Superior temporal gyrus (tissue), 1 donor: ENCODE measurements around the gene ONECUT2.
"Not testable (repeated sequence)": the region's sequence is repeated elsewhere in the genome, so short reads cannot be mapped to it uniquely, and the experiment has no call there.

Experiments
- DNase-seq: peaks from one replicate; pipeline ENCODE4 v3.0.0-alpha.2; 2016; ENCODE audit errors: extremely low spot score

The ONECUT2 gene

DNA sequence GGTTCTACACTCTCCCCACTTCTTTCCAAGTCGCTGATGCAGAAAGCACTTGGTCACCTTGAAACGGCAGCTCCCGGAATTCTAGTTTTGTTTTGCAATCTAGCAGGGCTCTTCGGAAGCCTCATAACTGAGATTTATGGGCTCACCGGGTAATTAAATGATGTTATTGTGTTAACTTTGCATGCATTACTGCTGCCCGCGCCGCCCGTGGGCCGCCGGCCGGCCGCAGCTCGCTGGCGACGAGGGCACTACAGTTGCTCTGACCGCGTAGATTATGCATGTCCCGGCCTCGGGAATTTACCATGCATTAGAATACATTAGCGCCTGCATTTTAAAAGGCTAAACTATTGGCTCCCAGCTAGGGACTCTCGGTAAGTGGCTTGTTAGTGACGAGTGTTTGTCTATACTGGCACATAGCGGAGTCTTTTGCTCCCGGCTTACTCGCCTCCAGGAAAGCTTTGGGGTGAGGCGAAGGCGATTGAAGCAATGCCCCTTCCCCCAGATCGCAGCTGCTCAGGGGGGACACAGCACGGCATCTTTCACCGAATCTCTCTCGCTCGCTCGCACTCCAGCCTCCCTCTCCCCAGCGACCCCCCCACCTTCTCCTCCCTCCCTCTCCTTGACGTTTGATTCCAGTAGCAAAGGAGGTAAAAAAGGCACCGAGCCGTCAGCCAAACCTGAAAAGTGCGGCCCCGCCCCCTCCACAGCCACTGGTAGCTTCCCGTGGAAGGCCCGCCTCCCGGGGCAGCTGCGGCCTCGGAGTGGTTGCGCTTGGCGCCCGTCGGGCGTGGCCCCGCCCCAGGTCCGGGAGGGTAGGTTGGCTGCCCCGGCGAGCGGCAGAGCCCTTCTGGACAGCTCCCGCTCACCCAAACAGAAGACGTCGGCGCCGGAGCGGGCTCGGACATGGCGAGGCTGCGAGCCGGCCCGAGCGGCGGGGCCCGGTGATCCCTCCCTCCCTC is at the start of gene ONECUT2:
Gene ONECUT2, plus strand, starts transcription at position 839 of the 959 bp plus-strand sequence. CDS start 343 bp downstream, outside the sequence.
- peak; percentile 66 for DNase-seq

- no peak for DNase-seq
These were observed 45.9 kb upstream of the ONECUT2 start for GRCh38 chr18:57389271-57389670.

GRCh38 chr18:57390044-57390443 is 45.1 kb upstream of the ONECUT2 start:
- no peak for DNase-seq

- not testable (repeated sequence) for DNase-seq
These were observed 40.4 kb upstream of the ONECUT2 start for GRCh38 chr18:57394749-57395148.

GRCh38 chr18:57396831-57397230 is 38.3 kb upstream of the ONECUT2 start:
- not testable (repeated sequence) for DNase-seq

GRCh38 chr18:57397440-57398132 is 37.6 kb upstream of the ONECUT2 start:
- no peak for DNase-seq

DNA sequence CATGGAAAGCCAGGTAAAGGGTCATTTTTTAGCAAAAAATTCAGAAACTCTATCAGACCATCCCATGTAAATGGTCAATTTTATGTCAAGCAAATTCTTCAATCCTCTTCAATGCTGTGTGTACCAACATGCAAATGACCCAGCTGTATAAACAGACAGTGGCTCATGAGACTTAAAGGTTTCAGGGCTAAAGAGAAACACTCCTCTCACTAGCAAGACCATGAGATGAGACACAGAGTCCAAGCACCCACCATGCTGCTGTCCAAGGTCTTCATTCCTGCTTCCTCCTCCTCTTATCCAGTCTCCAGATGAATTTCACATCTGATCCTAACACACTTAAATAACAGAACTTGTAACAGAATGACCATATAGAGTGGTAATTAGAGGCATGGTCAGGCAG is 30.8 kb upstream of the ONECUT2 start:
- DNase-seq, result no peak

GRCh38 chr18:57409650-57410049 is 25.5 kb upstream of the ONECUT2 start:
- DNase-seq, result no peak

- no peak for DNase-seq
These were observed 24.4 kb upstream of the ONECUT2 start for GRCh38 chr18:57410749-57411148.

DNA sequence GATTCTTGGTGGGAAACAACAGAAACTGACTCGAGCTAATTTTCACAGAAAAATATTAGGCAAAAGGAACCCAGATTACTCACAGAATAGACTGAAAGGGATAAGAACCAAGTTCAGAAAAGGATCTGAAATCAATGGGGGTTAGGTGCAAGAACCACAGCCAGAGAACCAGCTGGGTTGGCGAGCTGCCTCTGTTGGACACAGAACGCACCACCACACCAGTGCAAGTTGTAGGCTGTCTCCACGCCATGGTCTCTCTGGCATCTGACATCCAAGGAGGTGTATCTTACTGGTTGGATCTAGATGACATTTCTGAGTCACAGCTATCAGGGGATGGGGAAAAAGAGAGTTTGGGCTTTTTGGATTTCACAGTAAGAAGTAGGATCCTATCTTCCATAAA is 18.6 kb upstream of the ONECUT2 start:
- no peak for DNase-seq

GRCh38 chr18:57422313-57422872 is 12.8 kb upstream of the ONECUT2 start:
- no peak for DNase-seq

DNA sequence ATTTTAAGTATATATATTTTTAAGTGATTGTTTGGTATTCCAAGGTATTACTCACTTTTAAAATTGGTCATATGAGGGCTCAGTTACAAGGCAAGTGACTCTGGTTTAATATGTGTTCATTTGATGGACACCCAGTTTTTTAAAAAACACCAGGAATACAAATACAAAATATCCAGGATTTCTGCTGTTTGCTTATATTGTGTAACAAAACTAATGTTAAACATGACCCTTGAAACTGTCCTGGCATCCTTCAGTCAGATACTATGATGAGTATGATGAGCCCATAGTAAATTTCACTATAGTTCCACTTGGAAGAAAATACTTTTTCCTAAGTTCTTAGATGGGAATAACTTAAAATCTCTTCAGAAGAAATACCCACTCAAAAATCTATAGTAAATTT is 11.4 kb upstream of the ONECUT2 start:
- DNase-seq, result no peak

DNA sequence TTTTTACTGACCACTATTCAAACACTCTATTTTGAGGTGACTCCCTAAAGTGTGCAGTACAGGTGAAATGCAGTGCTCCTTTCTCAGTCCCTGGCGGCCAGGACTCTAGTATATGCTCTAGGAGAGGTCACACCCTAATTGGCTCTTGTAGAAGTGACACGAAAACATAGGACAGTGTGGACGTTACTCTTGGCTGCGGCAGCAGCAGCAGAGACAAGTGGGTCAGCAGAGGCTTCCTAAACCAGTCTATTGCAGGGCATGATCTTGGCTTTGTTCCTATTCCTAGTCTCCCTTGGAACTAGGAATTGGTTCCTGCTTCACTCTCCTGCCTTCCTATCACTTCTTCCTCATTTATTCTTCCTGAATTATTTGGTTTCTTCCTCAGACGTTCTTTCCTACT is 10.1 kb upstream of the ONECUT2 start:
- no peak for DNase-seq

GRCh38 chr18:57426187-57426586 is 9.0 kb upstream of the ONECUT2 start:
- no peak for DNase-seq

DNA sequence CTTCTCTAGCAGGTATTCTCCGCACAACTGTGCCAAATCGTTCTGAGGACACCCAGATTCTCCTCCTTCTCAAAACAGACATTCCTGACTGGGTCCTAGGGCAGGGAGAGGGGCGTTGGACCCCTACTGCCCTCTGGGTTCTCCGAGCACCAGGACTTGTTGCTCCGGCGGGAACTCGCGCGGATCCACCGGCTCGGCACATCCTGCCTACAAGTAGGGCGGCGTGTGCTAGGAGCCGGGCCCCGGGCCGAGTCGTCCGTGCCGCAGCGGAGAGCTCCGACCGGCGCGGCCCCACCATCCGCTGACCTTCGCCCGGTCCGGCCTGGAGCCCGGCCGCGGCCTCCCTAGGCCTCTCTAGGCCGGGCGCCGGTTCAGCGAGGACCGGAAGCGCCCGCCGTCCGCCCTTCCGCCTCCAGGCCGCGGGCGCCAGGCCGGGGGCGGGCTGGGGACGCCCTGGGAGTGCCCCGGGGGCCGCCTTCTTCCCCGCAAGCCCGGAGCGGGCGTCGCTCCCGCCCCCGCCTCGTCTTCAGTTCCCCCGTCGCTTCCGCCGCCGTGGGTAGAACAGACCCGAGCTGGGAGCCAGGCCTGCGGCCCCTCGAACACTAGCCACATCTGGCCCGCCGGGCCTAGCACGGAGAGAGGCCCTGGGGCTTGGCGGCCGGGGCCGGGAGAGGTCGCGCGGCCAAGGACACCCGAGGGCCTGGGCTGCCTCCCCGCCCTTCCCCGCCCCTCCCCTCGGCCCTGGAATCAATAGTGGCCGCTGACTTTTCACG is 7.6 kb upstream of the ONECUT2 start:
- DNase-seq, result no peak

GRCh38 chr18:57428221-57429150 is 6.7 kb upstream of the ONECUT2 start:
- no peak for DNase-seq

- no peak for DNase-seq
These were observed 5.8 kb upstream of the ONECUT2 start for GRCh38 chr18:57429167-57430078.

- DNase-seq, result no peak
These were observed 4.8 kb upstream of the ONECUT2 start for GRCh38 chr18:57430079-57431001.
